Gastrocnemius medialis (tissue), 4 donors: ENCODE data around the gene UGCG.

ENCODE experiments used
- CTCF ChIP-seq, 5 experiments: fragments of 450-650 bp in 3 of 5; fragments of 200-600 bp in 2 of 5; sonication (generic) in 2 of 5; IDR thresholded peaks in 4 of 5; conservative IDR thresholded peaks in 1 of 5; 1 replicate in 4 of 5; 2 replicates in 1 of 5; pipeline ENCODE4 v1.5.1; 2016 to 2019; ENCODE audit warnings: antibody characterized with exemption in 5 of 5, mild to moderate bottlenecking in 3 of 5, moderate library complexity in 3 of 5
- POLR2A ChIP-seq, 2 donors: fragments of 450-650 bp; IDR thresholded peaks; one replicate each; pipeline ENCODE4 v1.6.1; 2017; ENCODE audit warnings: antibody characterized with exemption in 2 of 2, mild to moderate bottlenecking in 2 of 2, moderate library complexity in 2 of 2

GRCh38 chr9:111904026-111904425 is 7.4 kb downstream of the UGCG start:
- no peak for TF ChIP-seq CTCF (IDR thresholded peaks at IDR 0.05 in 4 of 5, conservative IDR thresholded peaks at IDR 0.05 in 1 of 5)
- no peak for TF ChIP-seq POLR2A (IDR thresholded peaks at IDR 0.05)
